Suppressor macrophage treated with lipopolysaccharide for 1 hour (primary cell): ENCODE measurements around the gene SUOX.

ENCODE experiments used
- DNase-seq, 3 donors: peaks; one replicate each; pipeline ENCODE4 v3.0.0-alpha.2; 2020 to 2022

SUOX gene

GRCh38 chr12:56020423-56021184 lies 23.5 kb downstream of the SUOX start, which contains the start of gene IKZF4:
TSS of gene IKZF4 (plus strand) at chr12:56021043. CDS start at chr12:56021494, 451 bp downstream.
- peak; percentile 36 to 46 (median 37) for DNase-seq

- DNase-seq = peak; percentile 46 to 49 (median 48)
These were observed 24.9 kb downstream of the SUOX start for GRCh38 chr12:56021889-56022497.

DNA sequence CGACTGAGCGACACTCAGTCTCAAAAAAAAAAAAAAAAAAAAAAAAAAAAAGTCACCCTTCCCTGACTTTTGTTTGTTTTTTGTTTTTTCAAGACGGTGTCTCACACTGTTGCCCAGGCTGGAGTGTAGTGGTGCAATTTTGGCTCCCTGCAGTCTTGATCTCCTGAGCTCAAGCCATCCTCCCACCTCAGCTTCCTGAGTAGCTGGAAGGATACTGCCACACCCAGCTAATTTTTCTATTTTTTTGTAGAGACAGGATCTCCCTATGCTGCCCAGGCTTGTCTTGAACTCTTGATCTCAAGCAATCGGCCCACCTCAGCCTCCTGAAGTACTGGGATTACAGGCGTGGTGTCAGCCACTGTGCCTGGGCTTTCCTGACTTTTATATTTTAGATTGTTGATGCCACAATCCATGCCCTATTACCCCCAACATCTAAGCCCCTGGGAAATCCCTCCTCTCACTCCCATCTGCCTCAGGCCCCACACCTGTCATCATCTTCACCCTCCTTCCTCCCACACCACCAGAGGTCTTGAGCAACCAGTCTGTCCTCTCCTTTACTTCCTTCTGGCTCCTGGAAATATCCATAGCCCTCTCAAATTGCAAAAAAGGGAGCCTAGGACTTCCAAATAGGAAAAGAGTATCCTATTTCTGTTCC lies 31.6 kb downstream of the SUOX start:
- no peak for DNase-seq

DNA sequence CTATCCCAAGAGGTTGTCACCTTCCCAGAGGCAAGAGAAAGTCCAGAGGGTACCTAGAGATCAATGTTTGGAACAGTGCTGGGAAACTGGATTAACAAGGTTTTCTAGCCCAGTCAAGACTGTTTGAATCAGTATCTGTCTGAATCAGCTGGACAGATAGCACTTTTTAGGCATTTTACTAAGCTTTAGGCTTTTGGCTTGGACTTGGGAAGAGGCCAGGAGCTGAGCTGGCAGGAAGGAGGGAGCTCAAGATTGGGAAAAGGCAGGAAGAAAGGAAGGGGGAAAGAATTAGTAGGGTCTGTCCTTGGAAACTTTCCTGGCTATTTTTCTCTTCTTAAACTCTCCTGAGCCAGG lies 32.1 kb downstream of the SUOX start:
- no peak for DNase-seq

DNA sequence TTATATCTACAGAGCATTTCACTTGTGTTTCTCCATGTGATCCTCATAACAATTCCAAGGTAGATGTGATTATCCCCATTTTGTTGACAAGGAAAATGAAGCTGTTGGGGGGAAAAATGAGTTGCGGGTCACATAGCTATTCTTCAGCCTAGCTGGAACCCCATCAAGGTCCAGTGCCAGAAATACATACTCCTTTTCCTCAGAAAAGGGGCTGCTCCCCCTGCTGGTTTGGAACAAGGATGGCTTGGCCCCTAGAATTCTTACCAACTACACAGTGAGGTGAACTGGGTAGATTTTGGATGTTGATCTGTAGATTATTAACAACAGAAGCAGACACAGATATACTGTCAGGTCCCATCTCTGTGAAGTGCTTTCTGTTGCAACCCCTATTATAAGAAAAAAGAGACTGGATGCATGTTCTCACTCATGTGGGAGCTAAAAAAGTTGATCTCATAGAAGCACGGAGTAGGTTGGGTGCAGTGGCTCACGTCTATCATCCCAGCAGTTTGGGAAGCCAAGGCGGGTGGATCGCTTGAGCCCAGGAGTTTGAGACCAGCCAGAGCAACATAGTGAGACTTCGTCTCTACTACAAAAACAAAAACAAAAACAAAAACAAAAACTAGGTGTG lies 32.7 kb downstream of the SUOX start:
- peak; percentile 79 to 85 (median 83) for DNase-seq

DNA sequence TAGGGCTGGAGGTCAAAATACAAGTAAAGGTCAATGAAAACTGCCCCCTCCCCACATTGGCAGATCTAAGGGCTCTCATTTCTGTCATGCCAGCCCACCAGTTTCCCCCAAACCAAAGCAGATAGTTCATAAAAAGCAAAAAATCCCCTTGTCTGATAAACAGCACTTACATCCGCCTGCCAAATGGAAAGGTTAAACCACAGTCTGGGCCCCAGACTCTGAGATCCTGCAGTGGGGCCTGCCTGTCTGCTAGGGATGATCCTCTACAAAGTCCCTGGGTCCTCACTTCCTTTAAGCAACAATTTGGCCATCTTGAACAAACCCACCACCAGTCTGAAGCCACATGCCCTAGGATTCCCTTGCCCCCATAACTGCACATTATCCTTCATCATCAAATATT lies 34.9 kb downstream of the SUOX start:
- DNase-seq = no peak

DNA sequence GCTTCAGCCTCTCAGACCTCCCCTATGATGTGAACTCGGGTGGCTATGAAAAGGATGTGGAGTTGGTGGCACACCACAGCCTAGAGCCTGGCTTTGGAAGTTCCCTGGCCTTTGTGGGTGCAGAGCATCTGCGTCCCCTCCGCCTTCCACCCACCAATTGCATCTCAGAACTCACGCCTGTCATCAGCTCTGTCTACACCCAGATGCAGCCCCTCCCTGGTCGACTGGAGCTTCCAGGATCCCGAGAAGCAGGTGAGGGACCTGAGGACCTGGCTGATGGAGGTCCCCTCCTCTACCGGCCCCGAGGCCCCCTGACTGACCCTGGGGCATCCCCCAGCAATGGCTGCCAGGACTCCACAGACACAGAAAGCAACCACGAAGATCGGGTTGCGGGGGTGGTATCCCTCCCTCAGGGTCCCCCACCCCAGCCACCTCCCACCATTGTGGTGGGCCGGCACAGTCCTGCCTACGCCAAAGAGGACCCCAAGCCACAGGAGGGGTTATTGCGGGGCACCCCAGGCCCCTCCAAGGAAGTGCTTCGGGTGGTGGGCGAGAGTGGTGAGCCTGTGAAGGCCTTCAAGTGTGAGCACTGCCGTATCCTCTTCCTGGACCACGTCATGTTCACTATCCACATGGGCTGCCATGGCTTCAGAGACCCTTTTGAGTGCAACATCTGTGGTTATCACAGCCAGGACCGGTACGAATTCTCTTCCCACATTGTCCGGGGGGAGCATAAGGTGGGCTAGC lies 37.7 kb downstream of the SUOX start:
- peak in 1 of 3 donors; percentile 10 for DNase-seq

DNA sequence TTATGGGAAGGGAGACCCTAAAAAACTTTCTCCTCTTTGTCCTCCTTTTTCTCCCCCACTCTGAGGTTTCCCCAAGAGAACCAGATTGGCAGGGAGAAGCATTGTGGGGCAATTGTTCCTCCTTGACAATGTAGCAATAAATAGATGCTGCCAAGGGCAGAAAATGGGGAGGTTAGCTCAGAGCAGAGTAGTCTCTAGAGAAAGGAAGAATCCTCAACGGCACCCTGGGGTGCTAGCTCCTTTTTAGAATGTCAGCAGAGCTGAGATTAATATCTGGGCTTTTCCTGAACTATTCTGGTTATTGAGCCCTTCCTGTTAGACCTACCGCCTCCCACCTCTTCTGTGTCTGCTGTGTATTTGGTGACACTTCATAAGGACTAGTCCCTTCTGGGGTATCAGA lies 40.1 kb downstream of the SUOX start:
- DNase-seq = peak in 1 of 3 donors; percentile 8

DNA sequence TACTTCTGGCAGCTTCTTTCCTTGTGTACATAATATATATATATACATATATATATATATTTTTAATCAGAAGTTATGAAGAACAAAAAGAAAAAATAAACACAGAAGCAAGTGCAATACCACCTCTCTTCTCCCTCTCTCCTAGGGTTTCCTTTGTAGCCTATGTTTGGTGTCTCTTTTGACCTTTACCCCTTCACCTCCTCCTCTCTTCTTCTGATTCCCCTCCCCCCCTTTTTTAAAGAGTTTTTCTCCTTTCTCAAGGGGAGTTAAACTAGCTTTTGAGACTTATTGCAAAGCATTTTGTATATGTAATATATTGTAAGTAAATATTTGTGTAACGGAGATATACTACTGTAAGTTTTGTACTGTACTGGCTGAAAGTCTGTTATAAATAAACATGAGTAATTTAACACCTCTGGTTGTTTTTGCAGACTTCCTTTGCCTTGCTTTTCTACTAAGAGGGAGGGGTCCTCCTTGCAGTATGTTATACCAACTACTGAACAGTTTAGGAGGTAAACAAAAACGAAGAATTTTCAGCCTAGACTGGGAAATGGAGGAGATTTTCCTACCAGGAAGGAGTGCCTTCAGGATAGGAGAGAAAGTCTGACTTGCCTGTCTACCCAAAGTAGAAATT lies 41.1 kb downstream of the SUOX start:
- DNase-seq = peak in 1 of 3 donors; percentile 12

- peak in 1 of 3 donors; percentile 10 for DNase-seq
These were observed 43.1 kb downstream of the SUOX start for GRCh38 chr12:56040151-56040550.

DNA sequence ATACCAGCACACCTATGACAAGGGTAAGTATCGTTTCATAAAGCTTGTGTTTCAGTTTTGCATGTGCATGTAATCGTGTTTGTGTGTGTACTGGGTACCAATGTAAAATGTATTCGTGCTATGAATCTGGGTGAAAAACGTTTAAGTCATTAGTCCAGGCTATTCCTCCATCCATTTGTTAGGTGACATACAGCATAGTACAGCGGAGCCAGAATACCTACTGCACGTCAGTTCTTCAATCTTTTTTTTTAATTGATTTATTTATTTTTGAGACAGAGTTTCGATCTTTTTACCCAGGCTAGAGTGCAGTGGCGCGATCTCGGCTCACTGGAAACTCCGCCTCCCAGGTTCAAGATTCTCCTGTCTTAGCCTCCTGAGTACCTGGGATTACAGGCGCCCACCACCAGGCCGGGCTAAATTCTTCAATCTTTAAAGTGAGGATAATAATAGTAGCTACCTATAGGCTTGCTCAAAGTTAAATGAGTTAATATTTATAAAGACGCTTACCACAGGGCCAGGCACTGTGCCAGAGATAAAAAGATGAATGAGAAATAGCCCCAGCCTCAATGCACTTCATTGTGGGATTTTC lies 44.0 kb downstream of the SUOX start:
- peak in 1 of 3 donors; percentile 7 for DNase-seq

- DNase-seq = peak; percentile 95 to 98 (median 97)
These were observed 44.7 kb downstream of the SUOX start, which contains the start of gene RPS26 for GRCh38 chr12:56041552-56042429. TSS of gene RPS26 (plus strand) at chr12:56041918. CDS start at chr12:56042167, 249 bp downstream.

GRCh38 chr12:56042430-56042813 lies 45.3 kb downstream of the SUOX start:
- peak in 1 of 3 donors; percentile 15 for DNase-seq

DNA sequence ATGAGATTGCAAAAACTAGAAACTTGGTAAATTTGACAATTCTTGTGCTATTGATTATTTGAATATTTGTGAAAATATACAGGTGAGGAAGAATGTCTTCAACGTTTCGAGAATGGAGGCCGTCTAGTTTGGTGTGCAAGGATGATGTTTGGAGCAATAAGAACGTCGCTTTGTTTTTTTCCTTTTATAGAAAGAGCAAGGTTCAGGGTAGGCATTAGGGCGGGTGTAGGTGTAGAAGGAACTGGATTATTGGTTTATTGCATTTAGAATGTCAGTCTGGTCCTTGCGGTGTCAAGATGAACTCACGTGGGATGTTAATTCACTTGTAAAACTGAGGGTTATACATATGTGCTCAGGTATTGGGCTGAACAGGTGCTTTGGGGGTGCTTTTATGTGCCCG lies 45.8 kb downstream of the SUOX start:
- peak in 1 of 3 donors; percentile 15 for DNase-seq

DNA sequence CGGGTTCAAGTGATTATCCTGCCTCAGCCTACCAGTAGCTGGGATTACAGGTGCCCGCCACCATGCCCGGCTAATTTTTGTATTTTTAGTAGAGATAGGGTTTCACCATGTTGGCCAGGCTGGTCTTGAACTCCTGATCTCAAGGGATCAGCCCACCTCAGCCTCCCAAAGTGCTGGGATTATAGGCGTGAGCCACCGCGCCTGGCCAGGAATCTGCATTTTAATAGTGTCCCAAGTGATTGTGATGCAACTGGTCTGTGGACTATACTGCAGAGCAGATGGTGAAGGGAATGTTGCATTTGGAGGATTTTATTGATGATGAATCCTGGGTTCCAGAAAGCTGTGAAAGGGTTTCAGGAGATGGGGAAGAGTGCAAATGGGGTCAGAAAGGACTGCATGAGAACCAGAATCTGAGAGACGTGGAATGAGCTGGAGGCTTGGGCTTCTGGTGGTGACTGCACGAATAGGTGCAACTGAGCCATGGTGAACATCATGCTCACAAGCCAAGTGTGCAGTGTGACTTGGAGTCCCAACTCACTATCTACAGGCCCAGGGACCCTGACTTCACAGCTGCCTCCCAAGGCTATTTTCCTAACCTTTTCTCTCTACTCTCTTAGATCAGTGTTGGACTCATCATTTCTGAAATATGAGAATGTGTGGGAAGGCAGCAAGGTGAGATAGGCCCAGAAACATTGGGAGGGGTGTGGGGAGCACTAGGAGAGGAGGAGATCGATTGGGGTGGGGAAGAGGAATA lies 49.1 kb downstream of the SUOX start:
- DNase-seq = peak in 1 of 3 donors; percentile 5

DNA sequence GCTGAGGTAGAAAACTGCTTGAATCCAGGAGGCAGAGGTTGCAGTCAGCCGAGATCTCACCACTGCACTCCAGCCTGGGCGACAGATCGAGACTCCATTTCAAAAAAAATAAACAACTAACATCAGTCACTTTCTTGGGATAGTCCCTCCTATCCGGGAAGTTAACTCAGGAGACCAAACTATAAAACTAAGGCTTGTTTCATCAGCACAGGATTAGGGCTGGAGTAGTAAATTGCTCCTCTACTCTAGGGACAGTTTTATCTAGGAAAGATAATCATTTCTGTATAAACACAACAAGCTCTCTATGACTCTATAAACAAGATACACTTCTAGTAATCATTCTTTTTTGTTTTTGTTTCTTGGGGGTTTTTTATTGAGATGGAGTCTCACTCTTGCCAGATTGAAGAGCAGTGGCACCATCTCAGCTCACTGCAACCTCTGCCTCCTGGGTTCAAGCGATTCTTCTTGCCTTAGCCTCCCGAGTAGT lies 56.4 kb downstream of the SUOX start:
- DNase-seq = no peak
